Activated T-cell treated with anti-CD3 and anti-CD28 coated beads, Interleukin-2, amount 50 U/mL, for 24 hours (primary cell): ENCODE measurements around the gene EPHA2.
A peak's percentile ranks its signal among the peaks of the same experiment; 100 is the strongest.
"Not testable (repeated sequence)": the region's sequence is repeated elsewhere in the genome, so short reads cannot be mapped to it uniquely, and the experiment has no call there.

ENCODE experiments used
- DNase-seq: peaks from one replicate; pipeline ENCODE4 v3.0.0-alpha.2; 2020
- H3K27ac Mint-ChIP-seq: 2 replicates; pipeline ENCODE4 v1.8.0; 2020; ENCODE audit warnings: mild to moderate bottlenecking, mixed read lengths
- H3K27me3 Mint-ChIP-seq: 2 replicates; pipeline ENCODE4 v1.8.0; 2020; ENCODE audit warnings: mixed read lengths
- H3K36me3 Mint-ChIP-seq: 2 replicates; pipeline ENCODE4 v1.8.0; 2020; ENCODE audit warnings: low read depth, mixed read lengths
- H3K4me1 Mint-ChIP-seq: 2 replicates; pipeline ENCODE4 v1.8.0; 2020; ENCODE audit warnings: low read depth, mixed read lengths
- H3K4me3 Mint-ChIP-seq: 2 replicates; pipeline ENCODE4 v1.8.0; 2020; ENCODE audit warnings: mild to moderate bottlenecking, moderate library complexity, mixed read lengths
- H3K9me3 Mint-ChIP-seq: 2 replicates; pipeline ENCODE4 v1.8.0; 2020; ENCODE audit warnings: mixed read lengths

EPHA2 gene

GRCh38 chr1:16155537-16156410, at the start of gene EPHA2:
Gene EPHA2, minus strand, starts transcription at chr1:16156069. Its CDS starts 137 bp downstream, at chr1:16155932.
- Mint-ChIP-seq H3K27ac (no peak within 1 kb of the TSS), H3K9me3 (no peaks in the 10 kb centered on the region), H3K4me1 (peaks cover 41% of the 10 kb centered on the region), H3K36me3 (no peaks in the 10 kb centered on the region), H3K4me3 (peak within 1 kb of the TSS; percentile 61), H3K27me3 (peaks cover 19% of the 10 kb centered on the region)
- peak; percentile 52 for DNase-seq

GRCh38 chr1:16205334-16205671, 49.4 kb upstream of the EPHA2 start:
- no peak overlapping the region for H3K4me3 Mint-ChIP-seq
- H3K27ac Mint-ChIP-seq = no peak overlapping the region

GRCh38 chr1:16204634-16205333, 48.9 kb upstream of the EPHA2 start:
- H3K4me1 Mint-ChIP-seq = peaks cover 14% of the 10 kb centered on the region
- H3K27me3 Mint-ChIP-seq = no peaks in the 10 kb centered on the region
- no peaks in the 10 kb centered on the region for H3K9me3 Mint-ChIP-seq
- peaks cover 4% of the 10 kb centered on the region for H3K36me3 Mint-ChIP-seq
- no peak overlapping the region for H3K4me3 Mint-ChIP-seq
- no peak overlapping the region for H3K27ac Mint-ChIP-seq
- DNase-seq = no peak

More at GRCh38 chr1:16205334-16205671, 49.4 kb upstream of the EPHA2 start:
- H3K4me1 Mint-ChIP-seq = peaks cover 14% of the 10 kb centered on the region
- H3K27me3 Mint-ChIP-seq = no peaks in the 10 kb centered on the region
- H3K9me3 Mint-ChIP-seq = no peaks in the 10 kb centered on the region
- DNase-seq = no peak
- peaks cover 4% of the 10 kb centered on the region for H3K36me3 Mint-ChIP-seq

DNA sequence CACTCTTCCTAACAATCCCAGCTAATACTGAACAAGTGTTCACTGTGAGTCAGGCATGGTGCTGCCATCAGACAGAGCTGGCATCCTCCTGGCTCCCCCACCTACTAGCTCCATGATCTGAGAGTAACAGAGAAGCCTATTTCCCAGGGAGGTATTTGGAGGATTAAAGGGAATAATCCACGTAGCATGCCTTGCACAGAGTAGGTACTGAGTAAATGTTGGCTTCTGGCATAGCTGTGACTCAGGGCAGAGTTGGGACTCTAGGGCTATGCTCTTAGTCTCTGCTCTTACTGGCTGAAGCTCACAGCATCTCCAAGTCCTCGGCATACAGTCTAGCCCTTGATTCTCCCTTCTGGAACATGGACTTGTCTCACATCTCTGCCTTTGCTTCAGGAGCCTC, 48.3 kb upstream of the EPHA2 start:
- H3K27ac Mint-ChIP-seq = no peak overlapping the region
- no peak for DNase-seq
- H3K9me3 Mint-ChIP-seq = no peaks in the 10 kb centered on the region

DNA sequence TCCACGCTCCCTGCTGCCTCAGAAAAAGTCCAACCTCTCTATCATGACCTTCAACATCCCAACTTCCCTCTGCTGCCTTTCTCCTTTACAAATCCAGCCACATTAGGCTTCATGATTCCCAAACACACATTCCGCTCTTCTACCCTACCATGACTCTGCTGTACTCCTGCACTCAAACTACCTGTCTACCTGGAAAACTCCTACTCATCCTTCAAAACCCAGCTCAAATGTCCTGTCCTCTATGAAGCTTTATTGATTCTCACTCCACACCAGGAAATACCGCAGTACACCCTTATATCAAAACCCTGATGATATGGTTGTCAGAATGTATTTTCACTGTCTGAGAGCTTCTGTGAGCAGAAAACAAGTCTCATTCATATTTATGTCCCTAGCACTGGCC, 47.7 kb upstream of the EPHA2 start:
- H3K36me3 Mint-ChIP-seq = peaks cover 7% of the 10 kb centered on the region
- no peaks in the 10 kb centered on the region for H3K9me3 Mint-ChIP-seq
- no peak overlapping the region for H3K4me3 Mint-ChIP-seq
- no peaks in the 10 kb centered on the region for H3K27me3 Mint-ChIP-seq
- H3K4me1 Mint-ChIP-seq = peaks cover 19% of the 10 kb centered on the region
- DNase-seq = no peak
- H3K27ac Mint-ChIP-seq = no peak overlapping the region

More for the DNA sequence above, 48.3 kb upstream of the EPHA2 start:
- Mint-ChIP-seq H3K4me1 (peaks cover 14% of the 10 kb centered on the region), H3K27me3 (no peaks in the 10 kb centered on the region), H3K4me3 (no peak overlapping the region), H3K36me3 (peaks cover 4% of the 10 kb centered on the region)

DNA sequence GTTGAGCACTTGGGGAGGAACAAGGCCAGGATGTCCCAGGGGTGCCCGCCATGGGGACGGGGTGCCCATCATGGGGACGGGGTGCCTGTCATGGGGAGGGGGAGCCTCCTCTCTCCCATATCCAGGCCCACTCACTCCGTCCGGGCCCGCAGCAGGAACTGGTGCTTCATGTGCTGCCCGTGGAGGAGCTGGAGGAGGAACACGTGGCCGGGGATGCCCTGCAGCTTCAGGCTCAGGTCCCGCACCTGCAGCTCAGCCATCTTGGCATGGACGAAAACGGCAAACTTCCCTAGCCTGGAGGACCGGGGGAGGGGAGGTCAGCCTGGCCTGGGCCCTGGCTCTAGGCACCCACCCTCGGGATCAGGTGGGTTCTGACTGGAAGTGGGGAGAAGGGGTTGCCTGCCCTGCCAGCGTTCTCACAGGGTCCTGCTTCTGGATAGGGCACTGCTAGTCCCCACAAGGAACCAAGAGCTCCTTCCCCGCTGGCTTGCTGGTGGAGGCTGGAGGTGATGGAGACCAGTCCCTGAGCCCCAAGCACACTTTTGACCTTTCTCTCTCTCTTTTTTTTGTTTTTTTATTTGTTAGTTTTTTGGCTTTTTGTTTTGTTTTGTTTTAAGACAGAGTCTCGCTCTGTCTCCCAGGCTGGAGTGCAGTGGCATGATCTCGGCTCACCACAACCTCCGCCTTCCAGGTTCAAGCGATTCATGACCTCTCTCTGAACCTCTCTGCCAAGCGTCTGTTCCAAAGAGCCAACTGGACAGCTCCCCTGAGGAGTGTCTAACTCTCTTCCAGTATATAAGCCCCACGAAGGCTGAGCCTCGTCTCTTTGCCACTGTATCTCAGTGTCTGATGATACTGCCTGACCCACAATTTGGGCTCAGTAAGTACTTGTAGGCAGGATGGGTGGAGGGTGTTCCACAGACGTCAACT, 46.7 kb upstream of the EPHA2 start:
- Mint-ChIP-seq H3K9me3 (no peaks in the 10 kb centered on the region), H3K27me3 (no peaks in the 10 kb centered on the region), H3K4me3 (no peak overlapping the region), H3K36me3 (peaks cover 9% of the 10 kb centered on the region), H3K27ac (no peak overlapping the region), H3K4me1 (peaks cover 20% of the 10 kb centered on the region)
- no peak for DNase-seq

DNA sequence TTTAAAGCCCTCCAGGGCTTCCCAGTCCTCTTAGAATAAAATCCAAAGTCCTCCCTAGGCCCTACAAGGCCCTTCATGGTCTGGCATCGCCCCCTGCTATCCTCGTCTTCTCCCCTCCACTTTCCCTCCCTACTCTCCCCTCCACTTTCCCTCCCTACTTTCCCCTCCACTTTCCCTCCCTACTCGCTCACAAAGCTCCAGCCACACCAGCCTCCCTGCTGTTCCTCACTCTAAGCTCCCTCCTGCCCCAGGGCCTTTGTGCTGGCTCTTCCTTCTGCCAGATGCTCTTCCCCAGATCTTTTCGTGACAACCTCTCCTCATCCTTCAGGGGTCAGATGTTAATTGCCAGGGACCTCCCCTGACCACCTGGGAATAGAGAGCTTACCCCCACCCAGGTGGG, 43.8 kb upstream of the EPHA2 start:
- DNase-seq = no peak
- Mint-ChIP-seq H3K27ac (no peak overlapping the region), H3K27me3 (no peaks in the 10 kb centered on the region), H3K4me3 (no peak overlapping the region), H3K9me3 (no peaks in the 10 kb centered on the region), H3K36me3 (peaks cover 12% of the 10 kb centered on the region), H3K4me1 (peaks cover 6% of the 10 kb centered on the region)

DNA sequence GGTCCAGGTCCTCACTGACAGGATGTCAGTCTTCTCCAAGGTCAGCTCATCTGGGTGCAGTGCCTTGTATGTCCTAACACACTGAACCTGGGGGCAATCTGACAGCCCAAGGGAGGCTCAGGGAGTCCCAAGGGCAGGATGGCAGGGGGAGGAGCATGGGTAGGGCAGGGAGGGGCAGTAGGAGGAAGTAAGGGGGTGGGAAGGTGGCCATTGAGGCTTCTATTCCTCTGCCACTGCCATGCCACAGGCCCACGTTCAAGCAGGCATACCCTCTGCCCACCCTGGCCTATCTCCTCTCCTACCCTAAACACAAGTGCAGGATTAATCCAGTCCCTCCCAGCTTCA, 43.3 kb upstream of the EPHA2 start:
- H3K9me3 Mint-ChIP-seq = no peaks in the 10 kb centered on the region
- H3K4me3 Mint-ChIP-seq = no peak overlapping the region
- H3K27ac Mint-ChIP-seq = peak overlapping the region; percentile 6

GRCh38 chr1:16198444-16199156, 42.7 kb upstream of the EPHA2 start:
- Mint-ChIP-seq H3K4me3 (no peak overlapping the region), H3K27ac (peak overlapping the region; percentile 42), H3K36me3 (peaks cover 12% of the 10 kb centered on the region), H3K4me1 (peaks cover 6% of the 10 kb centered on the region), H3K27me3 (no peaks in the 10 kb centered on the region), H3K9me3 (no peaks in the 10 kb centered on the region)
- DNase-seq = no peak

More for the DNA sequence above, 43.3 kb upstream of the EPHA2 start:
- DNase-seq = no peak
- peaks cover 6% of the 10 kb centered on the region for H3K4me1 Mint-ChIP-seq
- peaks cover 12% of the 10 kb centered on the region for H3K36me3 Mint-ChIP-seq
- no peaks in the 10 kb centered on the region for H3K27me3 Mint-ChIP-seq

GRCh38 chr1:16196874-16197273, 41.0 kb upstream of the EPHA2 start:
- peaks cover 8% of the 10 kb centered on the region for H3K36me3 Mint-ChIP-seq
- no peaks in the 10 kb centered on the region for H3K9me3 Mint-ChIP-seq
- peaks cover 6% of the 10 kb centered on the region for H3K4me1 Mint-ChIP-seq
- no peak overlapping the region for H3K27ac Mint-ChIP-seq
- H3K27me3 Mint-ChIP-seq = no peaks in the 10 kb centered on the region
- no peak overlapping the region for H3K4me3 Mint-ChIP-seq
- no peak for DNase-seq

GRCh38 chr1:16196139-16196538, 40.3 kb upstream of the EPHA2 start:
- not testable (repeated sequence) for H3K4me3 Mint-ChIP-seq, H3K36me3 Mint-ChIP-seq, H3K9me3 Mint-ChIP-seq, H3K27me3 Mint-ChIP-seq, DNase-seq, H3K4me1 Mint-ChIP-seq, H3K27ac Mint-ChIP-seq

- Mint-ChIP-seq H3K27ac (no peak overlapping the region), H3K4me1 (peaks cover 6% of the 10 kb centered on the region), H3K27me3 (no peaks in the 10 kb centered on the region), H3K4me3 (no peak overlapping the region), H3K36me3 (peaks cover 8% of the 10 kb centered on the region), H3K9me3 (no peaks in the 10 kb centered on the region)
- DNase-seq = no peak
Measured at GRCh38 chr1:16195518-16195905, 39.6 kb upstream of the EPHA2 start.

DNA sequence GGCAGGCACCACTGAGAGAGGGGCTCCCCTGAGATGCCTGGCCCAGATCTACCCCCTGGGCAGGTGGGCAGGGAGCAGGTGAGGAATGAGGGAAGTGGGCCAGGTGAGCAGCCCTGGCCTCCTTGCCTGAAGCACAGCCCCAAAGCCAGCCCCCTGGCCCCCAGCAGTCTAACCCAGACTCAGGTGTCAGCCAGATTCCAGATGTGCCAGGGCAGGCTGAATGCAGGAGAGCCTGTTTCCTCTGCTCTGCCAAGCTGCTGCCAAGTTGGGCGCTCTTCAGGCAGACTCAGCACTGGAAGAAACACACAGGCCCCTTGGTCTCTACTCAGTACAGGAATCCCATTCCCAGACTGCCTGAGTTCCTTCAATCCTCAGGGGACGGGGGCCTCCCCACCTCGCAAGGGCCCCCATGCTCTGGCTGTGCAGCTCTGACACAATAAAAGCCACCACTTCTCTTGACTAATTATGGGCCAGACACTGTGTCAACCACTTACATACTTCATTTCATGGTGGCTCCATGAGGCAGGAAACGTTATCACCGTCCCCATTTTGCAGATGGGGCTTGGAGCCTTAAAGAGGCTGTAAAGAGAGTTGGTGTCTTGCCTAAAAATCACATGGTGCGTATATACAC, 36.2 kb upstream of the EPHA2 start:
- Mint-ChIP-seq H3K4me1 (peaks cover 4% of the 10 kb centered on the region), H3K9me3 (no peaks in the 10 kb centered on the region), H3K27ac (no peak overlapping the region), H3K27me3 (peaks cover 9% of the 10 kb centered on the region), H3K36me3 (no peaks in the 10 kb centered on the region), H3K4me3 (no peak overlapping the region)
- no peak for DNase-seq

- no peak overlapping the region for H3K4me3 Mint-ChIP-seq
- no peak for DNase-seq
- H3K27me3 Mint-ChIP-seq = peaks cover 9% of the 10 kb centered on the region
- H3K9me3 Mint-ChIP-seq = no peaks in the 10 kb centered on the region
- H3K27ac Mint-ChIP-seq = no peak overlapping the region
- H3K36me3 Mint-ChIP-seq = no peaks in the 10 kb centered on the region
- H3K4me1 Mint-ChIP-seq = peaks cover 4% of the 10 kb centered on the region
Measured at GRCh38 chr1:16191309-16191708, 35.4 kb upstream of the EPHA2 start.
